ENCODE data around the gene ONECUT3.

GRCh38 chr19:1823020-1823419 is 69.7 kb downstream of the ONECUT3 start:
- no peak for TF ChIP-seq CTCF (IDR thresholded peaks at IDR 0.05; ENCODE audit: insufficient read depth, low read length)
- TF ChIP-seq GABPA (IDR thresholded peaks at IDR 0.05; ENCODE audit: low read depth), result no peak
- no peak for TF ChIP-seq REST (IDR thresholded peaks at IDR 0.05; ENCODE audit: insufficient replicate concordance, low read depth)
- no peak for TF ChIP-seq POLR2AphosphoS5 (IDR thresholded peaks at IDR 0.05; ENCODE audit: low read depth)
- no peak for TF ChIP-seq SPI1 (IDR thresholded peaks at IDR 0.05; ENCODE audit: borderline replicate concordance, low read depth)
